ENCODE measurements around the gene ZC3H6. TPM values are rescaled to one million over a fixed set of nuclear protein-coding genes. Genes with fewer than 3 reads are reported as not detected.

The ZC3H6 gene
- total and polyA plus RNA-seq, 2 donors (not counting 1 experiment from before 2014, with no cell fraction given): 2.8 to 21.9 TPM

- Histone ChIP-seq H3K27ac (ENCODE audit: low read length in 2 of 2) (no peak overlapping the region), H3K4me2 (replicated peaks; ENCODE audit: low read depth, low read length, poor library complexity, severe bottlenecking) (no peak overlapping the region), H3K9me3 (ENCODE audit: control extremely low read depth in 1 of 3, control insufficient read depth in 2 of 3, insufficient read depth in 1 of 3, low read length in 2 of 3) (no peaks in the 10 kb centered on the region), H3K27me3 (replicated peaks in 1 of 4; ENCODE audit: control extremely low read depth in 1 of 4, control insufficient read depth in 3 of 4, insufficient read depth in 4 of 4, low read length in 3 of 4) (no peaks in the 10 kb centered on the region), H3K4me3 (ENCODE audit: control extremely low read depth in 1 of 5, extremely low read depth in 1 of 5, insufficient read depth in 1 of 5, low read depth in 2 of 5, low read length in 4 of 5) (no peak overlapping the region), H3K79me2 (ENCODE audit: control insufficient read depth, insufficient read depth, low read length) (peaks cover 9% of the 10 kb centered on the region), H4K20me1 (ENCODE audit: control insufficient read depth, insufficient read depth, low read length, poor library complexity, severe bottlenecking) (no peaks in the 10 kb centered on the region), H3K4me1 (ENCODE audit: control insufficient read depth in 2 of 2, insufficient read depth in 2 of 2, low read length in 2 of 2) (no peaks in the 10 kb centered on the region), H3K36me3 (replicated peaks in 1 of 2; ENCODE audit: control extremely low read depth in 1 of 2, control insufficient read depth in 1 of 2, extremely low read depth in 1 of 2, insufficient read depth in 2 of 2, low read length in 1 of 2) (no peaks in the 10 kb centered on the region), H2AFZ (ENCODE audit: insufficient read depth, low read depth, low read length, poor library complexity, severe bottlenecking) (no peak overlapping the region), H3K9ac (ENCODE audit: low read length) (no peak overlapping the region)
- no peak overlapping the region for H3K27ac Mint-ChIP-seq
- intact Hi-C loops (cut with micrococcal nuclease): no loop called here
- H3K4me3 Mint-ChIP-seq: no peak overlapping the region
- TF ChIP-seq CTCF (IDR thresholded peaks at IDR 0.05): no peak
- TF ChIP-seq EZH2 (IDR thresholded peaks at IDR 0.05; ENCODE audit: borderline replicate concordance, insufficient read depth, low read depth, low read length, poor library complexity, severe bottlenecking): no peak
- H3K9me3 Mint-ChIP-seq (ENCODE audit: insufficient read depth): no peaks in the 10 kb centered on the region
- no peaks in the 10 kb centered on the region for H3K27me3 Mint-ChIP-seq
- H3K4me1 Mint-ChIP-seq: no peaks in the 10 kb centered on the region
- no CpG with 5 or more reads among the region's 1 CpG for WGBS (ENCODE audit: insufficient coverage)
- DNase-seq: no peak
- ATAC-seq (ENCODE audit: low read depth): no peak
- CTCF ChIA-PET: interaction anchor here (1.0 kb wide), 1 partner anchor 10 kb away, joined by 3 read pairs; no protein-coding TSS in a partner anchor
- POLR2A ChIA-PET: no interaction called here
Observed at GRCh38 chr2:112290648-112291047, 15.3 kb downstream of the ZC3H6 start.

- intact Hi-C loops (cut with micrococcal nuclease): no loop called here
- no peak overlapping the region for H3K4me3 ChIP-seq (ENCODE audit: control extremely low read depth in 1 of 5, extremely low read depth in 1 of 5, insufficient read depth in 1 of 5, low read depth in 2 of 5, low read length in 4 of 5)
- no peaks in the 10 kb centered on the region for H3K27me3 ChIP-seq (replicated peaks in 1 of 4; ENCODE audit: control extremely low read depth in 1 of 4, control insufficient read depth in 3 of 4, insufficient read depth in 4 of 4, low read length in 3 of 4)
- H3K9me3 Mint-ChIP-seq (ENCODE audit: insufficient read depth): no peaks in the 10 kb centered on the region
- H3K9me3 ChIP-seq (ENCODE audit: control extremely low read depth in 1 of 3, control insufficient read depth in 2 of 3, insufficient read depth in 1 of 3, low read length in 2 of 3): no peaks in the 10 kb centered on the region
- no peak overlapping the region for H3K4me3 Mint-ChIP-seq
- H3K79me2 ChIP-seq (ENCODE audit: control insufficient read depth, insufficient read depth, low read length): peaks cover 19% of the 10 kb centered on the region
- H2AFZ ChIP-seq (ENCODE audit: insufficient read depth, low read depth, low read length, poor library complexity, severe bottlenecking): no peak overlapping the region
- DNase-seq (no peak), ATAC-seq (ENCODE audit: low read depth) (no peak)
- no peaks in the 10 kb centered on the region for H3K4me1 ChIP-seq (ENCODE audit: control insufficient read depth in 2 of 2, insufficient read depth in 2 of 2, low read length in 2 of 2)
- H3K4me2 ChIP-seq (replicated peaks; ENCODE audit: low read depth, low read length, poor library complexity, severe bottlenecking): no peak overlapping the region
- H3K27ac Mint-ChIP-seq: no peak overlapping the region
- ChIA-PET POLR2A (no interaction called here), CTCF (no interaction called here)
- WGBS (ENCODE audit: insufficient coverage): 100% methylated on average over 2 of the region's 8 CpGs
- TF ChIP-seq CTCF (IDR thresholded peaks at IDR 0.05) (no peak), EZH2 (IDR thresholded peaks at IDR 0.05; ENCODE audit: borderline replicate concordance, insufficient read depth, low read depth, low read length, poor library complexity, severe bottlenecking) (no peak)
- H3K27me3 Mint-ChIP-seq: no peaks in the 10 kb centered on the region
- no peaks in the 10 kb centered on the region for H3K36me3 ChIP-seq (replicated peaks in 1 of 2; ENCODE audit: control extremely low read depth in 1 of 2, control insufficient read depth in 1 of 2, extremely low read depth in 1 of 2, insufficient read depth in 2 of 2, low read length in 1 of 2)
- H4K20me1 ChIP-seq (ENCODE audit: control insufficient read depth, insufficient read depth, low read length, poor library complexity, severe bottlenecking): peaks cover 7% of the 10 kb centered on the region
- no peaks in the 10 kb centered on the region for H3K4me1 Mint-ChIP-seq
- no peak overlapping the region for H3K27ac ChIP-seq (ENCODE audit: low read length in 2 of 2)
- H3K9ac ChIP-seq (ENCODE audit: low read length): no peak overlapping the region
Observed at GRCh38 chr2:112293636-112294401, 18.4 kb downstream of the ZC3H6 start.
